ENCODE results near the gene TALDO1.

The TALDO1 gene

GRCh38 chr11:801097-801780 lies 54.0 kb downstream of the TALDO1 start:
- DNase-seq (ENCODE audit: low read depth) = no peak
- TF ChIP-seq, protein P1, sequence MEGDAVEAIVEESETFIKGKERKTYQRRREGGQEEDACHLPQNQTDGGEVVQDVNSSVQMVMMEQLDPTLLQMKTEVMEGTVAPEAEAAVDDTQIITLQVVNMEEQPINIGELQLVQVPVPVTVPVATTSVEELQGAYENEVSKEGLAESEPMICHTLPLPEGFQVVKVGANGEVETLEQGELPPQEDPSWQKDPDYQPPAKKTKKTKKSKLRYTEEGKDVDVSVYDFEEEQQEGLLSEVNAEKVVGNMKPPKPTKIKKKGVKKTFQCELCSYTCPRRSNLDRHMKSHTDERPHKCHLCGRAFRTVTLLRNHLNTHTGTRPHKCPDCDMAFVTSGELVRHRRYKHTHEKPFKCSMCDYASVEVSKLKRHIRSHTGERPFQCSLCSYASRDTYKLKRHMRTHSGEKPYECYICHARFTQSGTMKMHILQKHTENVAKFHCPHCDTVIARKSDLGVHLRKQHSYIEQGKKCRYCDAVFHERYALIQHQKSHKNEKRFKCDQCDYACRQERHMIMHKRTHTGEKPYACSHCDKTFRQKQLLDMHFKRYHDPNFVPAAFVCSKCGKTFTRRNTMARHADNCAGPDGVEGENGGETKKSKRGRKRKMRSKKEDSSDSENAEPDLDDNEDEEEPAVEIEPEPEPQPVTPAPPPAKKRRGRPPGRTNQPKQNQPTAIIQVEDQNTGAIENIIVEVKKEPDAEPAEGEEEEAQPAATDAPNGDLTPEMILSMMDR (conservative IDR thresholded peaks at IDR 0.05; ENCODE audit: low read length) = no peak
- no peak overlapping the region for H3K4me3 ChIP-seq (ENCODE audit: low read length)

DNA sequence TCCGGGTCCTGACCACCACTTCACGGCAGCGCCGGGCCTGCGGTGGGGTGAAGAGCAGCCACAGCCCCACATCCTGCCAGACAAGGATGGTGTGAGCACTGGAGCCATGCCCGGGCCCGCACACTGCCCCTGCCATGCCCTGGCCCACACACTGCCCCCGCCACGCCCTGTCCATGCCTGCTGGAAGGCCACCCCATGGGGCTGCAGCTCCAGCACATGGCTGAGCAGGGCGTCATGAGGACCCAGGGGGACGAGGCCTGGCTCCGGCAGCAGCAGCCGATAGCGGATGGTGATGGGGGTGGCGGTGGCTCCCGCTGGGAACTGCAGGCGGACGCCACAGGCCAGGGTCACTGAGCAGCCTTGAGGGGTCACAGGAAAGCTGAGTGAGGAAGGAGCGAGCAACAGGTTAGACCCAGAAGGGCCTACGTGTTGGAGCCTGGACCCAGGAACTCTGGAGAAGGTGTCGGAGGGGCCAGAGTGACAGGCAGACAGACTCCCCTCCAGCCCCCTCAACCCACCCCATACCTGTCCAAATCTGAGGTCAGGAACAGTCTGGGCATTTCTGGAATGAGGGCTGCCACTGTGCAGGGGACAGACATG lies 54.9 kb downstream of the TALDO1 start:
- TF ChIP-seq, protein P1 (conservative IDR thresholded peaks at IDR 0.05; ENCODE audit: low read length) = no peak
- DNase-seq (ENCODE audit: low read depth) = no peak
- H3K4me3 ChIP-seq (ENCODE audit: low read length) = no peak overlapping the region

DNA sequence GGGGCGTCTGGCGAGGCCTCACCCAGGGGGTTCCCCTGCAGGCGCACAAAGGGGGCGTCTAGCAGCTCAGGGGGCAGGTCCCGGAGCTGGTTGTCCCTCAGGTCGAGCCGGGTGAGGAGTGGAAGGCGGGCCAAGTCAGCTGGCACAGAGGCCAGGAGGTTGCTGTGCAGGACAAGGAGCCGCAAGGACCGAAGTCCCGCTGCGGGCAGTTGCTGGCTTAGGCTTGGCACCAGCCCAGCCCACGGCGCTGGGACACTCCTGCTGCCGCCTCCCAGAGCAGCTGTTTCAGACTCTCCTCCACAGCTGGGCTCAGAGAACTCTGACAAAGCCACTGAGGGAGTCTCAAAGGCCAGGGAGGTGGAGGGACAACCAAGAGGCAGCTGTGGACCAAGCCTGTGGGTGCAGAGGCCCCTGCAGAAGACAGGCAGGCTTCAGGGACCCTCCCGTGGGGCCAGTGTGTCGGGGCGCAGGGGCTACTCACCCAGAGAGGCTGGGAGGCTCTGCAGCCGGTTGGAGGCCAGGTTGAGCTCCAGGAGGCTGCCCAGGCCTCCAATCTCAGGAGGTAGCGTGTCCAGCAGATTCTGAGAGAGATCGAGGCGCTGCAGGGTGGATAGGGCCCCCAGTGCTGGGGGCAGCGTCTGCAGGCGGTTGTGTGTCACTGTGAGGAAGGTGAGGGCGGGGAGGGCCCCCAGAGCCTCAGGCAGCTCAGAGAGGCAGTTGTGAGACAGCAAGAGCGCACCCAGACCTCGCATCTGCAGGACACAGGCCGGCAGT lies 55.6 kb downstream of the TALDO1 start:
- peak overlapping the region; percentile 65; the same call in 1 of the 2 replicates for H3K4me3 ChIP-seq (ENCODE audit: low read length)
- no peak for DNase-seq (ENCODE audit: low read depth)
- TF ChIP-seq, protein P1 (conservative IDR thresholded peaks at IDR 0.05; ENCODE audit: low read length) = no peak

- peak overlapping the region; percentile 65 for H3K4me3 ChIP-seq (ENCODE audit: low read length)
- no peak for DNase-seq (ENCODE audit: low read depth)
- TF ChIP-seq, protein P1 (conservative IDR thresholded peaks at IDR 0.05; ENCODE audit: low read length) = no peak
These were observed 56.1 kb downstream of the TALDO1 start for GRCh38 chr11:803467-803742.

GRCh38 chr11:803770-804598 lies 56.7 kb downstream of the TALDO1 start:
- TF ChIP-seq, protein P1 (conservative IDR thresholded peaks at IDR 0.05; ENCODE audit: low read length) = no peak
- DNase-seq (ENCODE audit: low read depth) = no peak
- H3K4me3 ChIP-seq (ENCODE audit: low read length) = peak overlapping the region; percentile 65

DNA sequence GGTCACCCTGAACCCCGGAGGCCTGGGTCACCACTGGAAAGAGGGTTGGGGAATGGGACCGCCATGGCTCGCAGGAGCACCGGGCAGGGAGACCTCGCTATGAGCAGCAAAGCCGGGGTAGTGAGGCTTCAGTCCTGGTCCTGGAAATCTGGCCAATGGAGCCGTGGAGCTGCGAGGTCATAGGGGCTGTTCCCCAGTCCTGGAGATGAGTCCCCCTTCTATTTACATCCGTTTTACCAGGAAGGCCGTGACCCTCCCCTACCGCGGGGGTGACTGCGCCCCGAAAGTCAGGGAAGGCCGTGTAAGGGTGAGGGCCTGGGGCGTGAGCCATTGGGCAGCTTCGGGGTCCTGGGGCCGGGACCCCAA lies 57.3 kb downstream of the TALDO1 start:
- H3K4me3 ChIP-seq (ENCODE audit: low read length) = peak overlapping the region; percentile 65
- TF ChIP-seq, protein P1 (conservative IDR thresholded peaks at IDR 0.05; ENCODE audit: low read length) = no peak
- DNase-seq (ENCODE audit: low read depth) = no peak

All from AG10803 (cell line).